ENCODE measurements around the gene NLRP14.

The NLRP14 gene

GRCh38 chr11:7046474-7047175, 26.3 kb downstream of the NLRP14 start:
- CTCF ChIA-PET, result no interaction called here
- no peak for DNase-seq (ENCODE audit: extremely low spot score)
- POLR2A ChIA-PET, result no interaction called here
- no peak for TF ChIP-seq TARDBP (IDR thresholded peaks at IDR 0.05)
- TF ChIP-seq L3MBTL2 (conservative IDR thresholded peaks at IDR 0.05), result no peak
- TF ChIP-seq LEF1 (IDR thresholded peaks at IDR 0.05; ENCODE audit: borderline replicate concordance), result no peak
- TF ChIP-seq FOXM1 (IDR thresholded peaks at IDR 0.05; ENCODE audit: borderline replicate concordance), result no peak
- no peak for TF ChIP-seq CTBP1 (IDR thresholded peaks at IDR 0.05; ENCODE audit: borderline replicate concordance)
- TF ChIP-seq ZNF384 (IDR thresholded peaks at IDR 0.05), result no peak
- no peak for TF ChIP-seq SP1 (IDR thresholded peaks at IDR 0.05)
- no peak for TF ChIP-seq SUZ12 (IDR thresholded peaks at IDR 0.05)
- TF ChIP-seq FOXA1 (IDR thresholded peaks at IDR 0.05), result no peak
- TF ChIP-seq, protein P1, sequence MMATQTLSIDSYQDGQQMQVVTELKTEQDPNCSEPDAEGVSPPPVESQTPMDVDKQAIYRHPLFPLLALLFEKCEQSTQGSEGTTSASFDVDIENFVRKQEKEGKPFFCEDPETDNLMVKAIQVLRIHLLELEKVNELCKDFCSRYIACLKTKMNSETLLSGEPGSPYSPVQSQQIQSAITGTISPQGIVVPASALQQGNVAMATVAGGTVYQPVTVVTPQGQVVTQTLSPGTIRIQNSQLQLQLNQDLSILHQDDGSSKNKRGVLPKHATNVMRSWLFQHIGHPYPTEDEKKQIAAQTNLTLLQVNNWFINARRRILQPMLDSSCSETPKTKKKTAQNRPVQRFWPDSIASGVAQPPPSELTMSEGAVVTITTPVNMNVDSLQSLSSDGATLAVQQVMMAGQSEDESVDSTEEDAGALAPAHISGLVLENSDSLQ (IDR thresholded peaks at IDR 0.05), result no peak
- no peak for TF ChIP-seq NFRKB (IDR thresholded peaks at IDR 0.05)

DNA sequence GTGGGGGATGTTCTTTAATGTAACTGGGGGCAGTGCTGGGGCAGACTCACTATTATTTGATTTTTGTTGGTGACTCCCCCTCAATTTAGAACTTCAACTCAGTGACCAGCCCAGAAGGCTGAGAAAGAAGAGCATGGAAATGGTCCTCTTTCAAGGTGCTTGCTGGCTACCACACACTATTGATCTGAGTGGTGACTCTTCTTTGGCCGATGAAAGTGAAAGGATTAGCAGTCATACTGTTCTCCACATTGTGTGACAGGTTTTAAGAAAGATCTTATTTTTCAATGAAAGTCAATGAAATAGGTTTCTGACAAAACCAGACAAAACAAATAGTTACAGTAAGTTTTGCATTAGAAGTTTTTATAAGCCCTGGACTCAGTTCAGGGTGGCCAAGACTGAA, 29.9 kb downstream of the NLRP14 start:
- ChIA-PET CTCF (interaction anchor here (0.7 kb wide), 1 partner anchor 998 kb away, joined by 3 read pairs; no protein-coding TSS in a partner anchor), POLR2A (interaction anchor here (0.5 kb wide), 1 partner anchor 12 kb away, joined by 3 read pairs; no protein-coding TSS in a partner anchor)
- DNase-seq (ENCODE audit: extremely low spot score), result no peak
- TF ChIP-seq ELF4 (IDR thresholded peaks at IDR 0.05), result no peak
- no peak for TF ChIP-seq FOXM1 (IDR thresholded peaks at IDR 0.05; ENCODE audit: borderline replicate concordance)

- TF ChIP-seq CTBP1 (IDR thresholded peaks at IDR 0.05; ENCODE audit: borderline replicate concordance) (no peak), SUZ12 (IDR thresholded peaks at IDR 0.05) (no peak), ARNT (IDR thresholded peaks at IDR 0.05) (no peak), BHLHE40 (IDR thresholded peaks at IDR 0.05; ENCODE audit: borderline replicate concordance) (no peak), FOXK2 (IDR thresholded peaks at IDR 0.05) (no peak), TARDBP (IDR thresholded peaks at IDR 0.05) (no peak), FOXM1 (IDR thresholded peaks at IDR 0.05; ENCODE audit: borderline replicate concordance) (no peak), L3MBTL2 (conservative IDR thresholded peaks at IDR 0.05) (no peak), HDGF (IDR thresholded peaks at IDR 0.05; ENCODE audit: borderline replicate concordance) (no peak), SP1 (IDR thresholded peaks at IDR 0.05) (no peak), NFRKB (IDR thresholded peaks at IDR 0.05) (no peak), FOXA1 (IDR thresholded peaks at IDR 0.05) (no peak), ELF4 (IDR thresholded peaks at IDR 0.05) (no peak), ZNF384 (IDR thresholded peaks at IDR 0.05) (no peak)
- TF ChIP-seq, protein P1 (IDR thresholded peaks at IDR 0.05), result no peak
- ChIA-PET CTCF (no interaction called here), POLR2A (no interaction called here)
- no peak for DNase-seq (ENCODE audit: extremely low spot score)
Observed at GRCh38 chr11:7056828-7057513, 36.7 kb downstream of the NLRP14 start.

DNA sequence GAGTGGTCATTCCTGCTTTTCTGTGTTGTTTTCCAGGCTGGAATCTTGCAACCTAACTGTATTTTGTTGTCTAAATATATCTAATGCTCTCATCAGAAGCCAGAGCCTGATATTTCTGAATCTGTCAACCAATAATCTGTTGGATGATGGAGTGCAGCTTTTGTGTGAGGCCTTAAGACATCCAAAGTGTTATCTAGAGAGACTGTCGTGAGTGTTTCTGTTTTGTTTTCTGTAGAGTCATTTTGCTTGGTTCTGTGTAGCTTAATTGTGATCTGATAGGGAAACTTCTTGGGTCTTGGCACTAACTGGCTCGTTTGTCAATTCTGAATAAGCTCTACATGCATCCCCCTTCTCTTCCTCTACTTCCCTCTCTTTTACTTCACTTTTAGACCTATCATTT, 37.4 kb downstream of the NLRP14 start:
- POLR2A ChIA-PET, result no interaction called here
- no peak for DNase-seq (ENCODE audit: extremely low spot score)
- no peak for TF ChIP-seq LEF1 (IDR thresholded peaks at IDR 0.05; ENCODE audit: borderline replicate concordance)
- TF ChIP-seq SP1 (IDR thresholded peaks at IDR 0.05), result no peak
- TF ChIP-seq HDGF (IDR thresholded peaks at IDR 0.05; ENCODE audit: borderline replicate concordance), result no peak
- TF ChIP-seq BHLHE40 (IDR thresholded peaks at IDR 0.05; ENCODE audit: borderline replicate concordance), result no peak
- TF ChIP-seq, protein P1 (IDR thresholded peaks at IDR 0.05), result no peak
- no peak for TF ChIP-seq L3MBTL2 (conservative IDR thresholded peaks at IDR 0.05)
- CTCF ChIA-PET, result no interaction called here

DNA sequence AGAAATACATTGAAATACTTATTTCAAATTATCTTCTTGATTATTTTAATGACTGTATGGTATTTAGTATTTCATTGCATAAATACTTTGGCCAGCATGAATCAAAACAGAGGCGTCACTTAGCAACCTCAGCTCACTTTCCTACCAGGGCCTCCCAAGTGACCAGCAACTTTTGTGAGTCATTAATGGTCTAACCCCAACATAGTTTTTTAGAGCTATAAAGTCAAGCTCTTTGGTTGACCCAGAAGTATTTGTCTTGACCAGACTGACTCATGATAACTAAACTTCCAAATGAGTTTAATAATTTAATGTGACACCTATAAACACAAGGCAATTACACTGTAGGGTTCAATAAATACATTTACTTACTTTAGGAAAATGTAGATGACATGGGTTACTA, 40.6 kb downstream of the NLRP14 start:
- DNase-seq (ENCODE audit: extremely low spot score), result no peak
- ChIA-PET CTCF (no interaction called here), POLR2A (no interaction called here)
- TF ChIP-seq, protein P1 (IDR thresholded peaks at IDR 0.05), result no peak
- TF ChIP-seq SP1 (IDR thresholded peaks at IDR 0.05) (no peak), FOXK2 (IDR thresholded peaks at IDR 0.05) (no peak), ZNF384 (IDR thresholded peaks at IDR 0.05) (no peak), FOXM1 (IDR thresholded peaks at IDR 0.05; ENCODE audit: borderline replicate concordance) (no peak), CTBP1 (IDR thresholded peaks at IDR 0.05; ENCODE audit: borderline replicate concordance) (no peak), BHLHE40 (IDR thresholded peaks at IDR 0.05; ENCODE audit: borderline replicate concordance) (no peak), HDGF (IDR thresholded peaks at IDR 0.05; ENCODE audit: borderline replicate concordance) (no peak), ARNT (IDR thresholded peaks at IDR 0.05) (no peak), ELF4 (IDR thresholded peaks at IDR 0.05) (no peak), NFRKB (IDR thresholded peaks at IDR 0.05) (no peak), LEF1 (IDR thresholded peaks at IDR 0.05; ENCODE audit: borderline replicate concordance) (no peak), FOXA1 (IDR thresholded peaks at IDR 0.05) (no peak), L3MBTL2 (conservative IDR thresholded peaks at IDR 0.05) (no peak), SUZ12 (IDR thresholded peaks at IDR 0.05) (no peak), TARDBP (IDR thresholded peaks at IDR 0.05) (no peak)
